ENCODE results near the gene P2RX6.

Gene P2RX6

GRCh38 chr22:21022955-21023614, 8.1 kb downstream of the P2RX6 start:
- in situ Hi-C loops (cut with MboI; ENCODE audit: low pct_unique_long_range_greater_than_20kb, low sequenced_read_pairs, unreplicated experiment) = no loop called here
- TF ChIP-seq, protein P1, sequence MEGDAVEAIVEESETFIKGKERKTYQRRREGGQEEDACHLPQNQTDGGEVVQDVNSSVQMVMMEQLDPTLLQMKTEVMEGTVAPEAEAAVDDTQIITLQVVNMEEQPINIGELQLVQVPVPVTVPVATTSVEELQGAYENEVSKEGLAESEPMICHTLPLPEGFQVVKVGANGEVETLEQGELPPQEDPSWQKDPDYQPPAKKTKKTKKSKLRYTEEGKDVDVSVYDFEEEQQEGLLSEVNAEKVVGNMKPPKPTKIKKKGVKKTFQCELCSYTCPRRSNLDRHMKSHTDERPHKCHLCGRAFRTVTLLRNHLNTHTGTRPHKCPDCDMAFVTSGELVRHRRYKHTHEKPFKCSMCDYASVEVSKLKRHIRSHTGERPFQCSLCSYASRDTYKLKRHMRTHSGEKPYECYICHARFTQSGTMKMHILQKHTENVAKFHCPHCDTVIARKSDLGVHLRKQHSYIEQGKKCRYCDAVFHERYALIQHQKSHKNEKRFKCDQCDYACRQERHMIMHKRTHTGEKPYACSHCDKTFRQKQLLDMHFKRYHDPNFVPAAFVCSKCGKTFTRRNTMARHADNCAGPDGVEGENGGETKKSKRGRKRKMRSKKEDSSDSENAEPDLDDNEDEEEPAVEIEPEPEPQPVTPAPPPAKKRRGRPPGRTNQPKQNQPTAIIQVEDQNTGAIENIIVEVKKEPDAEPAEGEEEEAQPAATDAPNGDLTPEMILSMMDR (IDR thresholded peaks at IDR 0.05; ENCODE audit: extremely low read depth, insufficient read depth, missing control alignments) = peak; percentile 9
- no peak for DNase-seq (ENCODE audit: low spot score)

DNA sequence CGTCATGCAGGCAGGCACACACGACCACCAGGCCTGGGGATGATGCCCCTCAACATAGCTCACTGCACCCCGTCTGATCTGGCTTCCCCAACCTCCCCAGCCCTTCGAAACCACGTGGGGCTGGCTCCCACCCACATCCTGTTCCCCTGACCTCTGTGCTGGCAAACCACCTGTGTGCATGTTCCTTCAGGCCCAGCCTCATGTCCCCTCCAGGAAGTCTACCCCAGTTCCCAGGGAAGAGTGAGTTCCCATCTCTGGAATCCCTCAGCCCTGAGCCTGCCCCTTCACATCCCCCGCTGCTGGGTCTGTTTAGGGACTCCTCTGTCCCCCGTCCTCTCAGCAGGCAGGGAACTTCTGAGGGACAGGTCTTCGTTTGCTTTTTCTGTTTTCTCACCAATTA, 10.3 kb downstream of the P2RX6 start:
- TF ChIP-seq, protein P1 (IDR thresholded peaks at IDR 0.05; ENCODE audit: extremely low read depth, insufficient read depth, missing control alignments) = no peak

DNA sequence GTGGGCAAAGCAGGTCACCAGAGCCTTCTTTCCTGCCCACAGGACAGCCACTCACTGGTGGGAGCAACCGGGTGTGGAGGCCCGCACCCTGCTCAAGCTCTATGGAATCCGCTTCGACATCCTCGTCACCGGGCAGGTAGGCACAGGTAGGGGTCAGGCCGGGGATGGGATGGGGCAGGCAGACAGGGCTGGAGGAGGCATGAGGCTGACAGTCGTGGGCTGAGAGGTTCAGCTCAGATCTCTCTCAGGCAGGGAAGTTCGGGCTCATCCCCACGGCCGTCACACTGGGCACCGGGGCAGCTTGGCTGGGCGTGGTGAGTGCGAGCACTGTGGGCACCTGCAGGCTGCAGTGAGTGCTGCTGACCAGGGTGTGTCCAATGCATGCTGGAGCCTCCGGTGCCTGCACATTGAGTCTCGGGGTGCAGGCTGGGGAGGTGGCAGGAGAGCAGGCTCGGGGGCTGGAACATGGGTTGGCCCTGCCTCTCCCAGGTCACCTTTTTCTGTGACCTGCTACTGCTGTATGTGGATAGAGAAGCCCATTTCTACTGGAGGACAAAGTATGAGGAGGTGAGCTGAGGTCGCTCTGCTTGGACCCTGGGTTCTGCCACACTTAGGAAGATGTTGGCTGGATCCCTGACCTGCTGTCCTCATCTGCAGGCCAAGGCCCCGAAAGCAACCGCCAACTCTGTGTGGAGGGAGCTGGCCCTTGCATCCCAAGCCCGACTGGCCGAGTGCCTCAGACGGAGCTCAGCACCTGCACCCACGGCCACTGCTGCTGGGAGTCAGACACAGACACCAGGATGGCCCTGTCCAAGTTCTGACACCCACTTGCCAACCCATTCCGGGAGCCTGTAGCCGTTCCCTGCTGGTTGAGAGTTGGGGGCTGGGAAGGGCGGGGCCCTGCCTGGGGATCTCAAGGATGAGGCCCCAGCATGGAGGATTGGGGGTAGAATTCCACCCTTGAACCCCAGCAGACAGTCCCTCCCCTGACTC, 11.1 kb downstream of the P2RX6 start:
- DNase-seq (ENCODE audit: low spot score) = no peak
- in situ Hi-C loops (cut with MboI; ENCODE audit: low pct_unique_long_range_greater_than_20kb, low sequenced_read_pairs, unreplicated experiment) = no loop called here
- TF ChIP-seq, protein P1 (IDR thresholded peaks at IDR 0.05; ENCODE audit: extremely low read depth, insufficient read depth, missing control alignments) = no peak

More for the DNA sequence above, 10.3 kb downstream of the P2RX6 start:
- in situ Hi-C loops (cut with MboI; ENCODE audit: low pct_unique_long_range_greater_than_20kb, low sequenced_read_pairs, unreplicated experiment) = no loop called here
- no peak for DNase-seq (ENCODE audit: low spot score)

GRCh38 chr22:21026783-21027692, 12.1 kb downstream of the P2RX6 start:
- in situ Hi-C loops (cut with MboI; ENCODE audit: low pct_unique_long_range_greater_than_20kb, low sequenced_read_pairs, unreplicated experiment) = no loop called here
- TF ChIP-seq, protein P1 (IDR thresholded peaks at IDR 0.05; ENCODE audit: extremely low read depth, insufficient read depth, missing control alignments) = no peak
- DNase-seq (ENCODE audit: low spot score) = no peak

DNA sequence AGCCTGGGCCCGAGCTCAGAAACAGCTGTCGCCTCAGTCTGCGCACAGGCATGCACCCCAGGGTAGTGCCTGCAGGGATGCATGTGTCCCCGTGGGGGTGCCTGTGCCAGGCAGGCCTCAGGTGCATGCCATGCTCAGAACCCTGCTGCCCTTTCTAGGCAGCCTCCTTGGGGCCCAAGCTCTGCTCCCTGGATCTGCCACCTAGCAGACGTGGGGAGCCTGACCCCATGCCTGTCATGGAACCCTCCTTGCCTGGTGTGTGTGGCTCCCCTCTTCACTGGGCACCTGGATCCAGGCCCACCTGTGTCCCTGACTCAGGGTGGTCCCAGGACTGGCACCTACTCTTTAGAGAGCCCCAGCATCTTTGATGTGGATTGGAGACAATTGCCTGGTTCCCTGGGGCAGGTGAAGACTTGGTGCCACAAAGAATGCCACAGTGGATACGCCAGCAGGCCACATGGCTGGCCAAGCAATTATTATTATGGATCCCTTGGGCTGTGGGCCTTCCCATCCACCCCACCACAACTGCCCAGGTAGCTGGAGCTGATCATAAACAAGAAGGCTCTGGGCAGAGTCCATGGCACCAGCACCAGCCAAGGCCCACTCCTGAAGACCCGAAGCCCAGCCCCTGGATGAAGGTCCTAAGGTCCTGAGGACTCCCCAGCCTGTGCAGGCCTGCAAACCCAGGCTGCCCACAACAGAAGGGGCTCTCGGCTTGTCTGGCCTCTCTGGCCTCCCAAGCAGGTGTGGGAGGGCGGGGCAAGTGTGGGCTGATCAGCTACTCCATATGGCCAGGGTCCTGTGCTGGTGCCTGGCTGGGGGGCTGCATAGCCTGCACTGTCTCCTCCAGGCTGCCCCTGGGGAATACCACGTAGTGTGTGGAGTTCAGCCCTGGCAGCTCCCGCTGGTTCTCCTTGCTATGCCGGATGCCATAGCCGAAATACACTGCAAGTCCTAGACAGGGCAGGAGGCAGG, 13.6 kb downstream of the P2RX6 start:
- TF ChIP-seq, protein P1 (IDR thresholded peaks at IDR 0.05; ENCODE audit: extremely low read depth, insufficient read depth, missing control alignments) = no peak
- DNase-seq (ENCODE audit: low spot score) = no peak

More for the DNA sequence above, 13.6 kb downstream of the P2RX6 start:
- in situ Hi-C loops (cut with MboI; ENCODE audit: low pct_unique_long_range_greater_than_20kb, low sequenced_read_pairs, unreplicated experiment) = no loop called here
